ENCODE measurements around the gene ZNF200.
A peak's percentile ranks its signal among the peaks of the same experiment; 100 is the strongest.

Gene ZNF200

GRCh38 chr16:3234857-3235561 lies at the start of gene ZNF200:
Gene ZNF200 (minus strand): TSS chr16:3235158. CDS start chr16:3233755, 1,403 bp downstream.
- H3K4me3 ChIP-seq (ENCODE audit: low read depth, low read length) = peak within 1 kb of the TSS; percentile 79
- no peak for TF ChIP-seq CTCF (IDR thresholded peaks at IDR 0.05; ENCODE audit: borderline replicate concordance, insufficient read depth, low read depth, low read length)

DNA sequence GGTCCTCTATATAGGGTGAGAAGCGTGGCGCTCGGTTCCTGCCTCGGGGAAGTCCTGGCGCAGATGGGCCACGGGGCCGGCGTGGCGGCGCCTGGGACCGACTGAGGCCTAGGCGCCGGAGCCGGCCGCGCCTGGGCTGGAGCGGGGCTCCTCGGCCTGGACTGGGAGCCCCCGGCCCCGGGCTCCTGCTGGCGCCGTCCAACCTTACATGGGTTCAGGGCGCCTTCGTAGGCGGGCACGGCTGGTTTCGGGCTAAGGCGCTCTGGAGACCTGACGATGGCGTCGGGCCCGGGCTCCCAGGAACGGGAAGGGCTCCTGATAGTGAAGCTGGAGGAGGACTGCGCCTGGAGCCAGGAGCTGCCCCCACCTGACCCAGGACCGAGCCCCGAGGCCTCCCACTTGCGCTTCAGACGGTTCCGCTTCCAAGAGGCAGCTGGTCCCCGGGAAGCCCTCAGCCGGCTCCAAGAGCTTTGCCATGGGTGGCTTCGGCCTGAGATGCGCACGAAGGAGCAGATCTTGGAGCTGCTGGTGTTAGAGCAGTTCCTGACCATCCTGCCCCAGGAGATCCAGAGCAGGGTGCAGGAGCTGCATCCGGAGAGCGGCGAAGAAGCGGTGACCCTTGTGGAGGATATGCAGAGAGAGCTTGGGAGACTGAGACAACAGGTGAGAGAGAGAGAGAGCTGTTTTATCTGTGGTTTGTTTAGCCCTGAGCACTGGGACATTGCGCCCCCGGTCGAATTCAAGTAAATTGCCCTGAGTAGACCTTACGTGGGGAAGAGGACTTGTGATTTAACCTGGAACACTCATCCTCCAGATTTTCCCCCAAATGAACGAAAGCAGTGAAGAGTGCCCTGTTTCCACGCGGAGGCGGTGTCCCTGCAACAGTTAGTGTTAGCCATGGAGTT lies 48.8 kb upstream of the ZNF200 start:
- TF ChIP-seq CTCF (IDR thresholded peaks at IDR 0.05; ENCODE audit: borderline replicate concordance, insufficient read depth, low read depth, low read length) = no peak
- H3K4me3 ChIP-seq (ENCODE audit: low read depth, low read length) = peak overlapping the region; percentile 80

DNA sequence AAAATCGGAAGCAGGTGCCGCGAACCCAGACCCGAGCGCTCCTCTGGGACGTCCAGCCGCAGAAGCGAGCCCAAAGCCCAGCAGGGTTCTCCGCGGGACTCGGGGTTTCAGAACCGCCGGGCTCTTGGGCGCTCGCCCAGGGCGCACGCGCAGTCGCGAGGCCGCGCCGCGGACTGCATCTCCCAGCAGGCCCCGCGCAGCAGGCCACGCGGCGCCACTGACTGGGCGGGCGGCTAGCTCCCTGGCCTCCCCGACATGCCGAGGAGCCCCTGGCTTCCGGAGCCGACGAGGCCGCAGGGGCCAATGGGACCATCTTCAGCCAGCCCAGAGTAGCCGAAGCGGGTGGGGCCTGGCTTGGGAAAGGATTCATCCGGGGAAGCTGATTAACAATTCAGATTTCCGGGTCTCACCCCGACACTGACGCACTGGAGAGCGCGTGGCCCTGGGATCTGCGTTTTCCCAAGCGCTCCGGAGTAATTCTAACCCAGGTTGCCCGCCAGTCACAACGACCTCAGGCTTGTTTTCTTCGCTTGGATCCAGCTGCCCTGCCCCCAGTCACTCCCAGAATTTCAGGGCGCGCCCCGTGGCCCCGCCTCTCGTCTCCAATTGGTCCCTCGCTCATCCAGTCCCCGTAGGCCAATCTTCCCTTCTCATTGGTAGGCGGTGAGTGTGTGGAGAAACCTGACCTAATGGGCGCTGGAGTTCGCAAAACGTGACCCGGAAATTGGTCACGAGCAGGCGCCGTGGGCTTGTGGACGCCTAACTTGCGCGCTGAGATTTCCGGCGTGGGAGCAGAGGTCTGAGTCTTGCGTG lies 48.0 kb upstream of the ZNF200 start, which contains the start of gene ZNF263:
TSS of gene ZNF263 (plus strand) at position 762 of the 813 bp plus-strand sequence. CDS start 328 bp downstream, outside the sequence.
- TF ChIP-seq CTCF (IDR thresholded peaks at IDR 0.05; ENCODE audit: borderline replicate concordance, insufficient read depth, low read depth, low read length) = no peak
- H3K4me3 ChIP-seq (ENCODE audit: low read depth, low read length) = peak within 1 kb of the TSS; percentile 80

DNA sequence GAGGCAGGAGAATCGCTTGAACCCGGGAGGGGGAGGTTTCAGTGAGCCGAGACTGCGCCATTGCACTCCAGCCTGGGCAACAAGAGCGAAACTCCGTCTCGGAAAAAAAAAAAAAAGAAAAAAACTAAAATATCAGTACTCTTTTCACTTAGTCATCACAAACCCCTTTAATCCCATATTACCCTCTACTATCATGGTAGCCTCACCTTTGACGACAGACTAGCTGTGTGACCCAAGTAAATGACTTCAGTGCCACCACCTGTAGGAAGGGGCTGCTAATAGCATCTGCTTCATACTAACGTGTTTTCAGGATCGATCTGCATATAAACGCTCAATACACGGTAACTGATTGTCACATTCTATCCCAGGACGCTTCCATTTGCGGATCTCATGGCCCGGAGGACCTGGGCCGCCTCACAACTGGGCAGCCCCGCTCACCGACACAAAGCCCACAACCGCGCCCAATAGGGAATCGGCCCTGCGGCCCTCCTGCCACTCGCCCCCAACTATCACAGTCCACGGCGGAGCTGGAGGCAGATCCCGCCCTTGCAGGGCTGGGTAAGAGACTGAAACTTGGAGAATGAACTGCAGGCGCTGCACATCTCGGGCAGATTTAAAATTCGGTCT lies 47.3 kb upstream of the ZNF200 start:
- TF ChIP-seq CTCF (IDR thresholded peaks at IDR 0.05; ENCODE audit: borderline replicate concordance, insufficient read depth, low read depth, low read length) = no peak
- peak overlapping the region; percentile 80 for H3K4me3 ChIP-seq (ENCODE audit: low read depth, low read length)

DNA sequence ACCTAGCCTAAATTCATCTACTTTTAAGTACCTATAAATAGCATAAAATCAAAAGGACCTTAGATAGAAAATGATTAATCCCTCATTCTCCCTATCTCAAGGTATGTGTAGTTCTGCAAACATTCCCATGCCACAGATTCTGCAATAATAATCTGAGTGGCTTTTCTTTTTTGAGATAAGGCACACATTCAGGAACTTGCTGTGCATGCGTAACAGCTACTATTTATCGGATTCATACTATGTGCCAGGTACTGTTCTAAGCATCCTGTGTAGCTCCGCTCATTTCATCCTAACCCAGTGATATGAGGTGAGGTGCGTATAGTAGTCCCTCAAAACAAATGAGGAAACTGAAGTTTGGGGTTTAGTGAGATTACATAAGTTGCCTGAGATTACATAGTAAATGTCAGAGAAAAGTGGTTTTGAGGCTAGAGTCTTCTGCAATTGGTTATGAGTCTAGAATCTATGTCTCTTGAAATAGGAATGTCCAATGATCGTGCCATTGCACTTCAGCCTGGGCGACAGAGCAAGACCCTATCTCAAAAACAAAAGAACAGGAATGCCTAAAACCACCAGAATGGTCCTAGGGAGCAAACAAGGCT lies 46.4 kb upstream of the ZNF200 start:
- TF ChIP-seq CTCF (IDR thresholded peaks at IDR 0.05; ENCODE audit: borderline replicate concordance, insufficient read depth, low read depth, low read length) = no peak
- no peak overlapping the region for H3K4me3 ChIP-seq (ENCODE audit: low read depth, low read length)

- H3K4me3 ChIP-seq (ENCODE audit: low read depth, low read length) = no peak overlapping the region
- no peak for TF ChIP-seq CTCF (IDR thresholded peaks at IDR 0.05; ENCODE audit: borderline replicate concordance, insufficient read depth, low read depth, low read length)
Measured at GRCh38 chr16:3276679-3277078, 41.7 kb upstream of the ZNF200 start.
